ENCODE data around the gene PPCS. TPM values are rescaled to one million over a fixed set of nuclear protein-coding genes. Genes with fewer than 3 reads are reported as not detected.

The PPCS gene
- total RNA-seq, 2 donors from 2014 or later = 38.7 to 48.9 TPM

DNA sequence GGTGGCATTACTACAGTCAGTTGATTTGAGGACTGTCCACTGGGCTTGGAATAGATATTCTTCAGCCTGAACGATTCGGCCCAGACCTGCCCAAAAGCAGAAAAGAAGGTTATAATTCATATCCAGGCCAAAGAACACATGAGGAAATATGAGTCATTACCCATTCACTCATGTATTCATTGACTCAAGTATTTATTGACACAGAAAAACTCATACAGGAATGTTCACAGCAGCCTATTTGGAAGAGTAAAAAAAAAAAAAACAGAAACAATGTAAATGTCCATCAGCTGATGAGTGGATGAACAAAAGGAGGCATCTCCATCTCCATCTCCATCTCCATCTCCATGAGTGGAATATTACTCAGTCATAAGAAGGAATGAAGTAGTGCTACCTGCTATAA, 16.4 kb upstream of the PPCS start:
- DNase-seq = no peak
- H3K4me1 Mint-ChIP-seq = no peaks in the 10 kb centered on the region
- no peak overlapping the region for H3K27ac ChIP-seq (ENCODE audit: low read depth, low read length)
- 82 to 90% methylated on average over 2 of the region's 2 CpGs for WGBS, 2 experiments (ENCODE audit: insufficient coverage in 1 of 2, insufficient read length in 1 of 2)
- no peaks in the 10 kb centered on the region for H3K4me1 ChIP-seq (ENCODE audit: control insufficient read depth, insufficient read depth, low read length)
- H3K9me3 ChIP-seq (ENCODE audit: control insufficient read depth, low read length) = no peaks in the 10 kb centered on the region
- no peaks in the 10 kb centered on the region for H3K27me3 Mint-ChIP-seq (ENCODE audit: insufficient read depth)
- H3K27me3 ChIP-seq (ENCODE audit: control insufficient read depth, insufficient read depth, low read length, poor library complexity, severe bottlenecking) = no peaks in the 10 kb centered on the region
- no peaks in the 10 kb centered on the region for H3K9me3 Mint-ChIP-seq
- H3K36me3 ChIP-seq (ENCODE audit: control insufficient read depth, insufficient read depth, low read length) = no peaks in the 10 kb centered on the region
- TF ChIP-seq, protein P1, sequence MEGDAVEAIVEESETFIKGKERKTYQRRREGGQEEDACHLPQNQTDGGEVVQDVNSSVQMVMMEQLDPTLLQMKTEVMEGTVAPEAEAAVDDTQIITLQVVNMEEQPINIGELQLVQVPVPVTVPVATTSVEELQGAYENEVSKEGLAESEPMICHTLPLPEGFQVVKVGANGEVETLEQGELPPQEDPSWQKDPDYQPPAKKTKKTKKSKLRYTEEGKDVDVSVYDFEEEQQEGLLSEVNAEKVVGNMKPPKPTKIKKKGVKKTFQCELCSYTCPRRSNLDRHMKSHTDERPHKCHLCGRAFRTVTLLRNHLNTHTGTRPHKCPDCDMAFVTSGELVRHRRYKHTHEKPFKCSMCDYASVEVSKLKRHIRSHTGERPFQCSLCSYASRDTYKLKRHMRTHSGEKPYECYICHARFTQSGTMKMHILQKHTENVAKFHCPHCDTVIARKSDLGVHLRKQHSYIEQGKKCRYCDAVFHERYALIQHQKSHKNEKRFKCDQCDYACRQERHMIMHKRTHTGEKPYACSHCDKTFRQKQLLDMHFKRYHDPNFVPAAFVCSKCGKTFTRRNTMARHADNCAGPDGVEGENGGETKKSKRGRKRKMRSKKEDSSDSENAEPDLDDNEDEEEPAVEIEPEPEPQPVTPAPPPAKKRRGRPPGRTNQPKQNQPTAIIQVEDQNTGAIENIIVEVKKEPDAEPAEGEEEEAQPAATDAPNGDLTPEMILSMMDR (conservative IDR thresholded peaks at IDR 0.05) = no peak
- H3K27ac Mint-ChIP-seq = no peak overlapping the region
- no peak overlapping the region for H3K4me3 Mint-ChIP-seq
- H3K9ac ChIP-seq (ENCODE audit: extremely low read depth, low read length, poor library complexity, severe bottlenecking) = no peak overlapping the region
- H3K4me3 ChIP-seq (ENCODE audit: low read length) = no peak overlapping the region
- no peaks in the 10 kb centered on the region for H3K36me3 Mint-ChIP-seq (ENCODE audit: low read depth)

DNA sequence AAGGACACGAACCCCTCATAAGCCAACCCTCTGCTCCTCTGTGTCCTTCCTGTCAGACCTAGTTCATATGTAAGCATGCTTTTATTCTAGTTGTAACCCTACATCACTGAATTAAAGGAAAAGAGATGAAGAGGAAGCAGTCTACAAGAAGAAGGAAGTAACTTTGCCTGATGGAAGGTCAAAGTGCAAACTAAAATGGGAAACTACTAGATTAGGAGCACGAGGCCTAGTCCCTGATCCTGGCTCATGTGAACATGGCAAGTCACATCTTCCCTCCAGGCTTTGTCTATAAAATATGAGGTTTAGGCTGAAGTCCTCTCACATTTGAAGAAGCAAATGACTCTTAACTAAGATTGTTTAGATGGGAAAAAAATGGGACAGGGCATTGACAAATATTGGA, 13.7 kb upstream of the PPCS start:
- 89 to 94% methylated on average over 1 of the region's 2 CpGs for WGBS, 2 experiments (ENCODE audit: insufficient coverage in 1 of 2, insufficient read length in 1 of 2)
- Mint-ChIP-seq H3K36me3 (ENCODE audit: low read depth) (no peaks in the 10 kb centered on the region), H3K4me1 (no peaks in the 10 kb centered on the region), H3K27me3 (ENCODE audit: insufficient read depth) (no peaks in the 10 kb centered on the region), H3K27ac (no peak overlapping the region), H3K4me3 (no peak overlapping the region), H3K9me3 (no peaks in the 10 kb centered on the region)
- TF ChIP-seq, protein P1 (conservative IDR thresholded peaks at IDR 0.05) = no peak
- DNase-seq = no peak
- no peak overlapping the region for H3K9ac ChIP-seq (ENCODE audit: extremely low read depth, low read length, poor library complexity, severe bottlenecking)
- no peaks in the 10 kb centered on the region for H3K27me3 ChIP-seq (ENCODE audit: control insufficient read depth, insufficient read depth, low read length, poor library complexity, severe bottlenecking)
- H3K4me3 ChIP-seq (ENCODE audit: low read length) = no peak overlapping the region
- H3K4me1 ChIP-seq (ENCODE audit: control insufficient read depth, insufficient read depth, low read length) = no peaks in the 10 kb centered on the region
- no peak overlapping the region for H3K27ac ChIP-seq (ENCODE audit: low read depth, low read length)
- H3K36me3 ChIP-seq (ENCODE audit: control insufficient read depth, insufficient read depth, low read length) = no peaks in the 10 kb centered on the region
- H3K9me3 ChIP-seq (ENCODE audit: control insufficient read depth, low read length) = no peaks in the 10 kb centered on the region

DNA sequence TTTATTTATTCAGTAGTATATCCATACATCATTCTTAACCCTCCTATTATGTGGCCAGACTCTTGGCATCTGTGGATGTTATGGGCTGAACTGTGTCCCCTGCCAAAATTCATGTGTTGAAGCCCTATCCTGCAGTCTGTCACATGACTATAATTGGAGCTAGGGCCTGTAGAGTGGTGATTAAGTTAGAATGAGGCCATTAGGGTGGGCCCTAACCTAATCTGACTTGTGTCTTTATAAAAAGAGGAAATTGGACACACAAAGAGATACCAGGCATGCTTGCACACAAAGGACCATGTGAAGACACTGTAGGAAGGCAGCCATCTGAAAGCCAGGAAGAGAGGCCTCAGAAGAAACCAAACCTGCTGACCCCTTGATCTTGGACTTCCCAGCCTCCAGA, 7.1 kb upstream of the PPCS start:
- no peak overlapping the region for H3K4me3 ChIP-seq (ENCODE audit: low read length)
- Mint-ChIP-seq H3K27ac (no peak overlapping the region), H3K4me3 (no peak overlapping the region), H3K9me3 (no peaks in the 10 kb centered on the region), H3K27me3 (ENCODE audit: insufficient read depth) (no peaks in the 10 kb centered on the region), H3K4me1 (no peaks in the 10 kb centered on the region), H3K36me3 (ENCODE audit: low read depth) (no peaks in the 10 kb centered on the region)
- DNase-seq = no peak
- no peaks in the 10 kb centered on the region for H3K4me1 ChIP-seq (ENCODE audit: control insufficient read depth, insufficient read depth, low read length)
- H3K9me3 ChIP-seq (ENCODE audit: control insufficient read depth, low read length) = no peaks in the 10 kb centered on the region
- H3K36me3 ChIP-seq (ENCODE audit: control insufficient read depth, insufficient read depth, low read length) = no peaks in the 10 kb centered on the region
- H3K9ac ChIP-seq (ENCODE audit: extremely low read depth, low read length, poor library complexity, severe bottlenecking) = no peak overlapping the region
- TF ChIP-seq, protein P1 (conservative IDR thresholded peaks at IDR 0.05) = no peak
- H3K27me3 ChIP-seq (ENCODE audit: control insufficient read depth, insufficient read depth, low read length, poor library complexity, severe bottlenecking) = peaks cover 5% of the 10 kb centered on the region
- no peak overlapping the region for H3K27ac ChIP-seq (ENCODE audit: low read depth, low read length)

Data from endodermal cell (in vitro differentiated cells).